Mesodermal cell (in vitro differentiated cells): Measurements from ENCODE around the gene TMEM186.
"Not testable (repeated sequence)": the region's sequence is repeated elsewhere in the genome, so short reads cannot be mapped to it uniquely, and the experiment has no call there.

Source experiments
- H3K27ac ChIP-seq: 2 replicates; pipeline ENCODE4 v1.7.0; 2013; ENCODE audit warnings: mild to moderate bottlenecking, low read depth, low read length, moderate library complexity; ENCODE audit not compliant: severe bottlenecking
- H3K36me3 ChIP-seq: 2 replicates; pipeline ENCODE4 v1.7.1; 2013; ENCODE audit warnings: mild to moderate bottlenecking, low read length, moderate library complexity; ENCODE audit not compliant: control insufficient read depth, insufficient read depth
- H3K4me1 ChIP-seq: one replicate; pipeline ENCODE4 v1.7.1; 2013; ENCODE audit warnings: mild to moderate bottlenecking, low read length; ENCODE audit not compliant: insufficient read depth, control insufficient read depth, poor library complexity, severe bottlenecking
- H3K4me3 ChIP-seq: 2 replicates; pipeline ENCODE4 v1.7.0; 2013; ENCODE audit warnings: low read length, control low read depth, mild to moderate bottlenecking; ENCODE audit not compliant: insufficient read depth, poor library complexity, severe bottlenecking; ENCODE audit errors: extremely low read depth
- H3K9me3 ChIP-seq: 2 replicates; pipeline ENCODE4 v1.7.1; 2013; ENCODE audit warnings: mild to moderate bottlenecking, low read length, moderate library complexity; ENCODE audit not compliant: control insufficient read depth
- WGBS, 2 experiments: methylation state at CpG; one replicate each; pipeline ENCODE4 v1.1.5; 2013; ENCODE audit warnings: missing lambda C conversion rate in 2 of 2; ENCODE audit not compliant: insufficient coverage in 2 of 2; 5-methylcytosine and 5-hydroxymethylcytosine counted together

The TMEM186 gene

DNA sequence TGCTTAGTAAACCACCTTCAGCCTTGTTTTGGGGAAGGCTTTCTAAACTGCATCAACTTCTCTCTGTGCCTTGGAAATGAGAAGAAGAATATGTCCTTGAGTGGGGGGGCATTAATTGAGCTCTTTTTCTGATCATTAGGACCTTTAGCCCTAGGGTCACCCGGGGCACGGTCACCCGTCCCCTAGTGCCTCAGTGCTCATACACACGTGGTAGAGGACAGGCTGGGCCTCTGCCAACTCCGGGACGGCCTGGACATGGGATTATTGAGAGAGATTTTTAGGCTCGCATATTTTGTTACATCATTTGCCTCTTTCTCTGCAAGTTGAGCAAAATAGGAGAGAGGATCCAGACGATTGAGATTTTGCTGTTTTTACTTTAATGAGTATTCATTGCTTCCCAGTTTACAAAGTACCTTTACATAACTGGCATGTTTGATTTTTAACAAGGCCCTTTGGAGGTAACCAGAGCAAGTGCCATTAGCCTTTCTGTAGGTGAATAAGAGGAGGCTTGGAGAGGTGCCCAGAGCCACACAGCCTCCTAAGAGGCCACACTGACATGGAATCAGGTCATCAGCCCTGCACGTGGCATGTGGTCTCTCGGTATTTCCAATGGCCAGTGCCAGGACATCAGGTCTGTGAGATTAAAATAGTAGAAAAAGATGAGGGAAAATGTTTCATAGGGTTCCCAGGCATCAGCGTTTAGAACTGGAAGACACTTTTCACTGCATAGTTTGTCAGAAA, 11.3 kb upstream of the TMEM186 start:
- H3K9me3 ChIP-seq, result no peaks in the 10 kb centered on the region
- no peak overlapping the region for H3K27ac ChIP-seq
- 92% methylated on average over 1 to 6 of the region's 11 CpGs for WGBS, 2 experiments
- H3K4me1 ChIP-seq, result no peaks in the 10 kb centered on the region
- peaks cover 98% of the 10 kb centered on the region for H3K36me3 ChIP-seq
- H3K4me3 ChIP-seq, result no peak overlapping the region

DNA sequence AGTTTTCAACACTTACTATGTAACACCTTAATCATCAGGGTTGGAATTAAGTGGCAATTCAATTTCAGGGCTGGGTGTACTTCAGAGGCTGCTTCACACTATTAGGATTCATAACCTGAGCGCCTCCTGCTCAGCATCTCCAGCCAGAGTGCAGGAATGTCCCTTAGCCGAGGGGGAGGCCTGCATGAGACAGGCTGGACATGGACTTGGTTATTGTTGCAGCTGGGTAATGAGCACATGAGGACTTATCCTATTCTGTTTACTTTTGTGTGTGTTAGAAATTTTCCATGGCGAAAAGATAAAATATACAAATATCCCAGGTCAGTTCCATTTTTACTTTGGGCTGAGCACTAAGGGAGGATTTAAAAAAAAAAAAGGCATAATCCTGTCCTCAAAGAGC, 10.6 kb upstream of the TMEM186 start:
- Histone ChIP-seq H3K4me3 (no peak overlapping the region), H3K4me1 (no peaks in the 10 kb centered on the region), H3K9me3 (no peaks in the 10 kb centered on the region), H3K27ac (no peak overlapping the region), H3K36me3 (peaks cover 98% of the 10 kb centered on the region)
- WGBS, 2 experiments, result 83 to 100% methylated on average over 2 of the region's 3 CpGs

DNA sequence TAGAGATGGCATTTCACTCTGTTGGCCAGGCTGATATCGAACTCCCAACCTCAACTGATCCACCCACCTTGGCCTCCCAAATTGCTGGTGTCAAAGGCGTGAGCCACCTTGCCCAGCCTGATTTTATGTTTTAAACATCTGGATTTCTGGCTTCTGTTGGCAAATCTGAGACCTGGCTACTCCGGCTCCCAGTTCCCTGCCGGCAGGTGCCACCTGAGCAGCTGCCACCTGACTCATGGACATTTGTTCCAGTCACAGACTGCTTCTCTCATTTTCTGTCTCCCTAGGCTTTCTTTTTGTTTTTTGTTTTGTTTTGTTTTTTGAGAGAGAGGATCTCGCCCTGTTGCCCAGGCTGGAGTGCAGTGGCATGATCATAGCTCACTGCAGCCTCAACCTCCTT, 9.8 kb upstream of the TMEM186 start:
- Histone ChIP-seq H3K4me1 (no peaks in the 10 kb centered on the region), H3K9me3 (no peaks in the 10 kb centered on the region), H3K27ac (no peak overlapping the region), H3K36me3 (peaks cover 98% of the 10 kb centered on the region), H3K4me3 (no peak overlapping the region)
- 96 to 98% methylated on average over 5 of the region's 5 CpGs for whole genome bisulfite sequencing, 2 experiments

DNA sequence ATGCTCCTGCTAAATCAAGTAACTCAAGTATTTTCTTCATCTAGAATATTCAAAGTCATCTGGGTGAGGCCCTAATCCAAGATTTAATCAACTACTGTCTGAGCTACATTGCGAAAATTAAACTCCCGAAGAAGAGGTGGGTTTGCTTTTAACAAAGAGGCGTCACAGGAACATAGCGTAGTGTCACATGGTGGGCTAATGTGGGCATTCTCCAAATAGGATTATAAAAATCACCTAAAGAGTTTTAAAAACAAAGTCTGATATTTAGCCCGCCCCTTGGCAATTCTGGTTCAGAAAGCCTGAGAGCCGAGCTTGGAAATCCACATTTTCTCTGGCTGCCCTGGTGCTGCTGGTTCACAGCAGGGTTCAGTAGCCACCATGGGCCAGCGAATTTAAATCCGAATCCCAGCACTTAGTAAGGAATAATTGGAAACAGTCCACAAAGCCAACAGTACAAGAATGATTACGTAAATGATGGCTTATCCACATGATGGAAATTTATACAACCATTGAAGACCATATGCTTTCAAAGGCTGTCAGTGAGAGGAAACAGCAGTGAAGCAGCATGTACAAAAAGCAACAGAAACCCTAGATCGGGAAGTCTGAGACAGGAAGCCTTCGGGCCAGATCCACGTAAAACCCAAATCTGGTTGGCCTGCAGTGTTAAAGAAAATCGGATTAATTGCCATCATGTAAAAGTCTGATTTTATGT, 9.0 kb upstream of the TMEM186 start:
- peaks cover 98% of the 10 kb centered on the region for H3K36me3 ChIP-seq
- no peaks in the 10 kb centered on the region for H3K9me3 ChIP-seq
- no peaks in the 10 kb centered on the region for H3K4me1 ChIP-seq
- 94 to 96% methylated on average over 7 to 9 of the region's 13 CpGs for WGBS, 2 experiments
- no peak overlapping the region for H3K4me3 ChIP-seq
- H3K27ac ChIP-seq, result no peak overlapping the region

DNA sequence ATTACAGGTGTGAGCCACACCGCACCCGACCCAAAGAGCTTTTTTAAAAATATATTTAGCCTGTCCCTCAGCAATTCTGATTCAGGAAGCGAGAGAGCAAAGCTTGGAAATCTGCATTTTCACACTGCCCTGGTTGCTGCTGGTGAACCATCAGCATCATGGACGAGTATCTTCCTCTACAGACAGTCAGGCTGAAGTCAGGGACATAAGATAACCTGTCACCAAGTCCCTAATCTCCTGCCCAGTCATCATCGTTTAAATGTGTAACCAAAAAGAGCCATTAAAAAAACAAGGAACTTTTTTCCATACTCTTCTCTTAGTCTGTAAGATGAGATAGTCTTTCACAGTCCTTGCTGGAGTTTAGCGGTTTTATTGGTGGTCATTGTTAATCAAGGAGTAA, 6.9 kb upstream of the TMEM186 start:
- peaks cover 90% of the 10 kb centered on the region for H3K36me3 ChIP-seq
- no peaks in the 10 kb centered on the region for H3K9me3 ChIP-seq
- H3K4me1 ChIP-seq, result peaks cover 5% of the 10 kb centered on the region
- WGBS, 2 experiments, result 91 to 92% methylated on average over 4 to 6 of the region's 6 CpGs
- no peak overlapping the region for H3K4me3 ChIP-seq
- H3K27ac ChIP-seq, result no peak overlapping the region

DNA sequence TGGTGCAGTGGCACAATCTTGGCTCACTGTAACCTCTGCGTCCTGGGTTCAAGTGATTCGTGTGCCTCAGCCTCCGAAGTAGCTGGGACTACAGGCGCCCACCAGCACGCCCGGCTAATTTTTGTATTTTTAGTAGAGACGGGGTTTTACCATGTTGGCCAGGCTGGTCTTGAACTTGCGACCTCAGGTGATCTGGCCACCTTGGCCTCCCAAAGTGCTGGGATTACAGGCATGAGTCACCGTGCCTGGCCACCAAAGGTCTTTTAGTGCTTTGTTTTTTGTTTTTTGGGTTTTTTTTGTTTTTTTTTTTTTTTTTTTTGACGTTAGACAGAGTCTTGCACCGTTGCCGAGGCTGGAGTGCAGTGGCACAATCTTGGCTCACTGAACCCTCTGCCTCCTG, 6.3 kb upstream of the TMEM186 start:
- H3K36me3 ChIP-seq, result peaks cover 89% of the 10 kb centered on the region

DNA sequence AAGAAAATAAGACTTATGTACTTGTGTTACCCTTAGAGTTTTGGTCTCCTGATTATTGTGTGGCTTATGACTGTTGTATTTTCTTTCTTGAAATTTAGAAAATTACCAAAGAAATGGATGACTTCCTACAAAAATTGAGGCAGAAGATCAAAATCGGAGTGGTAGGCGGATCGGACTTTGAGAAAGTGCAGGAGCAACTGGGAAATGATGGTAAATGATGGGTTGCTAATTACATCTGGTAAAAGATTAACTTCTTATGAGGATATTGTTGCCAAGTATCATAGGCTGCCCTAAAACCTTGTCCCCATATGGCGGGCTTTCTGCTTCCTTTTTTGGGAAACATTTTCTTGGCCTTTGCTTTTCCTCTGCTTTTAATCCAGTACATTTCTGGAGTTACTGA, 4.3 kb upstream of the TMEM186 start:
- H3K9me3 ChIP-seq, result no peaks in the 10 kb centered on the region
- no peak overlapping the region for H3K27ac ChIP-seq
- no peak overlapping the region for H3K4me3 ChIP-seq
- H3K36me3 ChIP-seq, result peaks cover 72% of the 10 kb centered on the region
- H3K4me1 ChIP-seq, result peaks cover 6% of the 10 kb centered on the region
- 100% methylated on average over 3 to 4 of the region's 4 CpGs for WGBS, 2 experiments

More for the DNA sequence above, 6.3 kb upstream of the TMEM186 start:
- H3K9me3 ChIP-seq, H3K4me1 ChIP-seq, H3K4me3 ChIP-seq, H3K27ac ChIP-seq: not testable (repeated sequence)
- 95 to 97% methylated on average over 7 to 10 of the region's 12 CpGs for WGBS, 2 experiments

DNA sequence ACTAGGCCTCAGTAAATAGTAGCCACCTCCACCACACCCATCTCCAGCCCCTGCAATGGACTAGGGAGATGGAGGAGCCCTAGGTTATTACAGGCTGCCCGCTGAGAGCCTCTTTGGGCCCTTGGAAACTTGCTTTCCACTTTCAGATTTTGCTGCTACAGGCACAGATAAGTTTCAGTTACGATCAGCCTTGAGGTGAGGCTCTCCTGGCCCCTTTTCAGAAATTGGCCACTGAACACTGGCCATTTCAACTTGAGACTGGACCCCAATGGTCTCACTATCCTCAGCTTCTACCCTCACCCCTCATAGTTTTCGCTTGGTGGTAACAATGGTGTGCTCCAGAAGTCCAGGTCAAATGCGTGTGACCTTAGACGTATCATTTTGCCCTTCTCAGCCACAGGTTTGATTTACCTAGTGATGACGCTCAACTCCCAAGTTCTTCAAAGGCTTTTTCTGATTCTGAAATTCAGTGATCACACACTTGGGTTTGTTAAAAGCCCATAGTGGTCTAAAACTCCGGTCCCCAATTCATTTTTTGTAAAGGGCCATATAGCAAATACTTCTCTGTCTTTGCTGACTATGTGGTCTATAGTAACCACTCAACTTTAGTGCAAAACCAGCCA, 1.2 kb upstream of the TMEM186 start:
- no peak overlapping the region for H3K27ac ChIP-seq
- WGBS, 2 experiments, result 75 to 76% methylated on average over 6 of the region's 7 CpGs
- H3K4me1 ChIP-seq, result peaks cover 11% of the 10 kb centered on the region
- peaks cover 45% of the 10 kb centered on the region for H3K36me3 ChIP-seq
- no peaks in the 10 kb centered on the region for H3K9me3 ChIP-seq
- peak overlapping the region; percentile 99 for H3K4me3 ChIP-seq

DNA sequence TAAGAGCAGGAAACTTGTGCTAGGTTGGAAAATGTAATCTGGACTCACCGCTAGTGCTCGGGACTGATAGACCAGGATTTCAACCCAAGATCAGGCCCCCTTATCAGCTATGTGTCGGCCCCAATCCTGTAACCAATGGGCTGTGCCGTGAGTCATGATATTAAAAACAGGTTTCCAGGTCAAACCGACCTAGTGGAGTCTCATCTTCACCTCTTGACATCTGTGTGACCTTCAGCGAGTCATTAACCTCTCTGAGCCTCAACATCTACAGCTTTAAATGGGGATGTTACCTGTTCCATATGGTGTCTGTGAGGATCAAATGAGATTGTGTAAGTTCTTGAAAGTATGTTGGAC, 712 bp upstream of the TMEM186 start:
- H3K36me3 ChIP-seq, result peaks cover 40% of the 10 kb centered on the region
- H3K27ac ChIP-seq, result peak overlapping the region; percentile 89
- H3K4me1 ChIP-seq, result peaks cover 11% of the 10 kb centered on the region
- peak overlapping the region; percentile 99 for H3K4me3 ChIP-seq
- WGBS, 2 experiments, result 0% methylated on average over 5 to 6 of the region's 6 CpGs
- H3K9me3 ChIP-seq, result no peaks in the 10 kb centered on the region

DNA sequence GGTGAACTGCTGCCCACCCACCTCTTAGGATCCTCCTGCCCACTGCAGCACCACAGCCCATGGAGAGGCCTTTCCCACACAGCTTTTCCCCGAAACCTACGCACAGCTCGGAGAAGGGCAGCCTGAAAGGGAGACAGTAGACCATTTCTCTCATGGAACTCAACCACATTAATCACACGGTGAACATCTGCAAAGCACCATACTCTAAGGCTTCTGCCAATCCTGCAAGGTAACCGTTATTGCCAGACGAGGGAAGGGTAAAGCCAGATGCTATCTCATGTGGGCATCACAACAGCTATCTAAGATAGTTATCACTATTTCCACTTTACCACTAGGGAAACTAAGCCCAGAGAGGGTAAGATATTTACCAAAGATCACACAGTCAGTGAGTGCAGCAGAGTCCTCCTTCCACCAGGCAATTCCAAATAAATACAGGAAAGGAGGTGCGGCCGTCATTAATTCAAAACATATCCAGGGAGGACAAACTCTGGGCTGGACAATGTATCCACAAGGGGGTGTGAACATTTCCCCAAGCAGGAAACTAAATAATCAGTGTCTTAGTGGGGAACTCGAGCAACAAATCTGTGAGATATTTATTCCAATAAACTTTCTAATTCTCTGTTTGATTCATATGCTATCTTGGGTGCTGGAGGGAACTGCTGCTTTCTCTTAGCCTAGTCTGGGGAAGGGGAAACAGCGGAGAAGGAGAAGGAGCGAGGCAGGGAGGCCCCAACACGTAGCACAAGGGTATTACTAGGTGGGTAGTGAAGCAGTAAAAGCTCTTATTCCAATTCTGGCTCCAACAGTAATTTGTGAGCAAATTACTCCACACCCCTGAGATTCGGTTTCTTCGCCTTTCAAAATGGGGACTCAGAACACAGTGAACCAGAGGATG, 723 bp downstream of the TMEM186 start:
- peaks cover 26% of the 10 kb centered on the region for H3K36me3 ChIP-seq
- peak overlapping the region; percentile 64 for H3K27ac ChIP-seq
- H3K9me3 ChIP-seq, result no peaks in the 10 kb centered on the region
- H3K4me3 ChIP-seq, result peak overlapping the region; percentile 99
- H3K4me1 ChIP-seq, result peaks cover 11% of the 10 kb centered on the region
- 44 to 63% methylated on average over 8 to 11 of the region's 14 CpGs for WGBS, 2 experiments
